NCI-H2107 (cell line): Measurements from ENCODE around the gene ZNF524.
"Not testable (repeated sequence)": the region's sequence is repeated elsewhere in the genome, so short reads cannot be mapped to it uniquely, and the experiment has no call there.

ENCODE experiments used
- DNase-seq: peaks from one replicate; lab custom pipeline; 2025; lab: John Stamatoyannopoulos, UW

Gene ZNF524

DNA sequence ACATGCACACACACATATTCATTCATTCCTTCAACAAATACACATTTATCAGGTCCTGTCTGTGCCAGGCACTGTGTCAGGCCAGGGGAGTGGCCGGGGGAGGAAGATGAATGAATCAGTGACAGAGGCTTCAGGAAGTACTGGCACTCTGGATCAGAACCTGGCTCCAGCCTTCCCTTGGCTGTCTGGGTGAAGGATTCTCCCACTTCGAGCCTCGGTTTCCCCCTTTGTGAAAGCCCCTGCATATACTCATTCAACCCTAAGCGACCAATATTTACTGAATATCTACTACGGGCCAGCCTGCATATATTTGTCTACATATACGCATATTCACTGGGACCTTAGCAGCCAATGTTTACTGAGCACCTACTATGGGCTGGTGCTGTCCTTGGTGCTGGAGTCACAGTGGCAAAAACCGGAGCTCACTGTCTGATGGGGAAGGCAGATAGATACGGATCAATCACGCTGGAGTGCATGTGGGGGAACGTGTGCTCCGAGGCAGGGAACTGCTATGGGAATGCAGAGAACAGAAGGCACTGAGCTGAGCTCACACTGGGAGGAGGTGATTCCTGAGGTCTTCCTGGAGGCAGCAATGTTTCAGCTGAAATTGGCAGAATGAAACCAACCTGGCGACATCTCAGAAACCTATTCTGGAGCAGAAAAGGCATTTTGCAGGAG, 18.8 kb upstream of the ZNF524 start:
- no peak for DNase-seq

GRCh38 chr19:55581823-55582223, 18.3 kb upstream of the ZNF524 start:
- DNase-seq, result no peak

DNA sequence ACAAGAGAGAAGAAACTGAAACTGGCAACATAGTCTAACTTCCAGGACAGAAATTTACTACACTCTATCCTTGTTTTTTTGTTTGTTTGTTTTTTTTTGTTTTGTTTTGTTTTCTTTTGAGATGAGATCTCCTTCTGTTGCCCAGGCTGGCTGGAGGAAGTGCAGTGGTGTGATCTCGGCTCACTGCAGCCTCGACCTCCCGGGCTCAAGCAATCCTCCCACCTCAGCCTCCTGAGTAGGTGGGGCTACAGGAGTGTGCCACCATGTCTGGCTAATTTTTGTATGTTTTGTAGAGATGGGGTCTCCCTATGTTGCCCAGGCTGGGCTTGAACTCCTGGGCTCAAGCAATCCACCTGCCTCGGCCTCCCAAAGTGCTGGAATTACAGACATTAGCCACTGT, 17.8 kb upstream of the ZNF524 start:
- not testable (repeated sequence) for DNase-seq

- DNase-seq, result not testable (repeated sequence)
Measured at GRCh38 chr19:55583897-55584296, 16.2 kb upstream of the ZNF524 start.

DNA sequence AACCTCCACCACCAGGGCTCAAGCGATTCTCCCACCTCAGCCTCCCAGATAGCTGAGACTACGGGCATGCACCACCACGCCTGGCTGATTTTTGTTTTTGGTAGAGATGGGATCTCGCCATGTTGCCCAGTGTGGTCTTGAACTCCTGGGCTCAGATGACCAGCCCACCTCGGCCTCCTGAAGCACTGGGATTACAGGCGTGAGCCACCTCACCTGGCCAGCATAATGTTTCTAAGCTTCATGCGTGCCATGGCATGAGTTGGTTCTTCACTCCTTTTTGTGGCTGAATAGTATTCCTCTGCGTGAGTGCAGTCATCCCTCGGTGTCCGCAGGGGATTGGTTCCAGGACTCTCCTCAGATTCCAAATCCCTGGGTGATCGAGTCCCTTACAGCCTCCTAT, 15.2 kb upstream of the ZNF524 start:
- no peak for DNase-seq

DNA sequence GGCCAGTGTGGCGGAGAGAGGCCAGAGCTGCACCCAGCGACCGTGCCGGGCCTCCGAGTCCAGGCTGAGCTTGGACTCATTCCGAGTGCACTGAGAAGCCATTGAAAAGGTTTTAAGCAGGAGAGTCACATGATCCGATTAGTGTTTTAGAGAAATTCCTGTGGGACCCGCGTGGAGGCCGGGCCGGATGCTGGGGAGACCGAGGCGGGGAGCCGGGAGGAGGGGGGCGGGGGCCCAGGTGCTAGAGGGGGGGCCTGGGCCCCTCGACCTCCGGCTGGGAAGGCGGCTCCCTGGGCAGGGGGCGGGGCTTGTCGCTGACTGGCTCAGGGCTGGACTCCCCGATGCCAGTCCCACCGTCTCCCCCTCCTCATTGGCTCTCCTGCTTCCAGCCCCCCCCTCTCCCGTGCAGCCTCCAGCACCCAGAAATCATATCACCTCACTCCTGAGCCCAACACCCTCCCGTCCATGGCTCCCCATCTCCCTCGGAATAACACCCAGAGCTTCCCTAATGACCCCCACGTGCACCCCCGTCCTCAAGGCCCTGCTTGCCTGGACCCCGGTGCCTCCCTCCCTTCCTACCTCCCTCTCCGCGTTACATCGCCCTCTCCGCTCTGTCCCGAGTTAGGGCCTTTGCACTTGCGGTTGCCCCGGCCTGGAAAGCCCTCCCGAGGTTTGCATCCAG, 14.3 kb upstream of the ZNF524 start:
- peak; percentile 63 for DNase-seq

GRCh38 chr19:55586976-55587668, 13.0 kb upstream of the ZNF524 start:
- DNase-seq, result peak; percentile 90

DNA sequence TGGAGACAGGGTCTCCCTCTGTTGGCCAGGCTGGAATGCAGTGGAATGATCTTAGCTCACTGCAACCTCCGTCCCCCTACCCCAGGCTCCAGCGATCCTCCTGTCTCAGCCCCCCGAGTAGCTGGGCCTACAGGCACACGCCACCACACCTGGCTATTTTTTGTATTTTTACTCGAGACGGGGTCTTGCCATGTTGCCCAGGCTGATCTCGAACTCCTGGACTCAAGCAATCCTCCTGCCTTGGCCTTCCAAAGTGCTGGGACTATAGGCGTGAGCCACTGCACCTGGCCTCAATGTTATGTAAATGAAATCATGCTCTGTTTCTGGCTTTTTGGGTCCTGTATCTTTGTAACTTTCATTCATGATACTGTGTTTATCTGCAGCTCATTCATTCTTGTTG, 11.3 kb upstream of the ZNF524 start:
- no peak for DNase-seq

DNA sequence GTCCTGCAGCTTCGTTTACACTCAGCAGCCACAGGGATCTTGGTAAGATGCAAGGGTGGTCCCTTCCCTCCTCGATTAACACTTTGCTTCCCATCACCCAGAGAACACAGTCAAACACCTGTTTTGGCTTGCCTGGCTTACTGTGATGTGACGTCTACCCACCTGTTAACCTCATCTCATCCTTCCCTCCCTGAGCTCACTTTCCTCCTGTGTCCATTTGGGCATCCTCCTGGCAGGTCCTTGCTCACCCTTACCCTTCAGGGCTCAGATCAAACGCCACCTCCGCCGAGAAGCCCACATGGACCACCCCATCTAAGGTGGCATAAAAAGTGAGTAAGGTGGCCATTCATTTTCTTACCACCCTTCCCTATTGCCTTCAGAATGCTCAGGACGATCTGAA, 10.0 kb upstream of the ZNF524 start:
- no peak for DNase-seq

DNA sequence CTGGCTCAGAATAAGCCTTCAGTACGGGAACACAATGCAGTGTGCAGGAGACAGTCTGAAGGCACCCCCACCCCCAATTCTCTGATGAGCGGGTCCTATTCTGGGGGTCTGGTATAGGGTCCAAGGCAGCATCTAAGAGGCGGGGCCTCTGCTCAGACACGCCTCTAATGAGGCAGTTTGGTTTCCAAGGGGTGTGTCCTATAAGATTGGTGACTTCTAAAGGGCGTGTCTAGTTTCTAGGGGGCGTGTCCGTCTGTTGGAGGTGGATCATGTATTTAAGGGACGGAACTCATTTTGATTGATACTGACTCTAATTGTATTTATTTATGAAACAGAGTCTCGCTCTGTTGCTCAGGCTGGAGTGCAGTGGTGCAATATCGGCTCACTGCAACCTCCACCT, 9.5 kb upstream of the ZNF524 start:
- DNase-seq, result no peak

DNA sequence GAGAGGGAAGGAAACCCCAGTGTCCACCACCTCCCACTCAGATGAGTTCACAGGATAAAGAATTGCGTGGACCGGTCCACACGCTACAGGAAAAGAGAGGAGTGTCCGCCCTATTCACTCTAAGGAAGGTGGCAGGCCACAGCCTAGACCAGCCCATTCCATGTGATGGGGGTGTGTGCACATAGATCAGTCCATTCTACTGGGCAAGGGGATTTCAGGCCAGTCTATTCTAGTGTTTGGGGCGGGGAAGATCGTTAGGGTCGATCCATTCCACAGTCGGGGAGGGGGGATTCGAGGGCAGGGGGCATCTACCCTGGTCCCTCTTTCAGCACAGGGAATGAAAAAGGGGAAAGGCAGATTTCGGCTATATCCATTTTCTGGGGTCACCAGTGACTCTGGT, 8.5 kb upstream of the ZNF524 start:
- DNase-seq, result no peak

- DNase-seq, result no peak
Measured at GRCh38 chr19:55592391-55593090, 7.5 kb upstream of the ZNF524 start.

DNA sequence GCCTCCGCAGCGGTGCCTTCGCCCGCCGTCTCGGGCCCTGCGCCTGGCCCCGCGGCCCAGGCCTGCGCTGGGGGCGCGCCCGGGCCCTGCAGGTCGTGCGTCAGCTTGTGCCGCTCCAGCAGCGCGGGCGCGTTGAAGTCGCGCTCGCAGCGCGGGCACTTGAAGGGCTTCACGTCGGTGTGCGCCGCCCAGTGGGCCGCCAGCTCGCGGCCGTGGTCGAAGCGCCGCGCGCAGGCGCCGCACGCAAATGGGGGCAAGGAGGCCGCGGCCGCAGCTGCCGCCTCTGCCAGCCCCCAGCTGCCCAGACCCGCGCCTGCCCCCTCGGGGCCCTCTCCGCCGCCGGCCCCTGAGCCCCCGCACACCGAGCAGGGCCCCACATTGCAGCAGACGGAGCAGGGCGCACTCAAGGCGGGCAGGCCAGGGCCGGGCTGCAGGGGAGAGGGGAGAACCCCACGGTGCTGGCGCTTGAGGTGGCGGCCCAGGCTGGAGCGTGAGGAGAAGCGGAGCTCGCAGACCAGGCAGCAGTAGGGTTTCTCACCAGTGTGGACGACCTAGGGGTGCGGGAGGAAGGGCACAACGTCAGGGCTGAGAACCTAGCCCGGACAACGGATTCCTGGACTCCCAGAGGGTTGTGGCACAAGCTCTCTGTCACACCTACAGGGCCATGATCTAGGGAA, 6.9 kb upstream of the ZNF524 start:
- no peak for DNase-seq

DNA sequence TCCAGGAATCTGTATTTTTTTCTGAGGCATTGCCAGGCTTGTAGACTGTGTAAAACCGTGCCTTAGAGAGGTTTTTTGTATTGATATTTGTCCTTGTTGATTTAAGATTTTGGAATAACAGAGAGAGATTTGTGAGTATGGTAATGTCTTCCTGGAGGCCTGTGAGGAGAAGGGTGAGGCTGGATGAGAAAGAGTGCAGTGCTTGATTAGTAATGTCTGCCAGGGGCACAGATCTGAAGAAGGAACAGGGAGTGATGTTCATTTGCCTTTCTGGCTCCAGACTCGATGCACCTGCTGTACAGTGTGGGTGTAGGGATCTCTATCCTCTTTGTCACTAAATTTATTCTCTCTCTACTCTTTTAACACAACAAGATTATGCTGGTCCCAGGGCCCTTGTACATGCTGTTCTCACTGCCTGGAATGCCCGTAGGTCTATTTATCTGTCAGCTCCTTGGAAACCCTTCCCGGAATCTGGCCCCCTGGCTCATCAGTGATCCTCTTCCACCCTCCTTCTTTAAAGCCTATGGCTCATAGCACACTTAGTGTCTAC, 5.0 kb upstream of the ZNF524 start:
- no peak for DNase-seq

- DNase-seq, result no peak
Measured at GRCh38 chr19:55596304-55596703, 3.8 kb upstream of the ZNF524 start.

- no peak for DNase-seq
Measured at GRCh38 chr19:55597501-55597921, 2.6 kb upstream of the ZNF524 start.

DNA sequence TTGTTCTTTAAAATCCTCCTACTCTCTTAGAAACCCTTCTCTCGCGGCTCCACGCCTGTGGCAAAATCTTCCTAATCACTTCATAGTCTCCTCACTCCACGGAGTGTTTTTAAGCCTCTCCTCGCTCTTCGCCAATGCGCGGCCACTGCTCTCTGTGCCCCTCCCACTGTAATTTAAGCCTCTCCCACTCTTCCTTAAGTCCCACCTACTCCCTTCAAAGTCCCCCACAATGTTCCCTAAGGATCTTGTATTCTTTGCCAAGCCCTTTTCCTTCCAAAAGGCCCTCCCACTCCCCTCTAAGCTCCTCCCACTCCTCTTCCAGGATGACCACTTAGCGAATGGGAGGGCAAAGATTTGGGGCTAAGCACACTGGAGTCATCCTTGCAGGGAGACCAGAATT, 2.1 kb upstream of the ZNF524 start:
- DNase-seq, result no peak

- DNase-seq, result peak; percentile 73
Measured at GRCh38 chr19:55598719-55599467, 1.2 kb upstream of the ZNF524 start.

DNA sequence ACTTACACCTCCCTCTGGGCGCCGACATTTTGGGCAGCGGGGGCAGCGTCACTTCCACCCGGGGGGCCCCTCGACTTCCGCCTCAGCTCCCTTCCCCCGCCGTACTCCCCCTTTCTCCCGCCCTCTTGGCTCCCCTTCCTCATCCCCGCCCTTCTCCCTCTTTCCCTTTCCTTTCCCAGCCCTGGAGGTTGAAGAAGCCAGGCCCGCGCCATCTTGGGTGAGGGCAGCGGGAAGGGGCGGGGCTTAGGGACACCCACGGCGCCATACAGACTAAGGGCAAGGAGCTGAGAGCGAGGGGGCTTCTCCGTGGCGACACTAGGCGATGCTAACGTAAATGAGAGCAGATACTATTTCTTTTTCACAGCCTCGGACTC, 633 bp upstream of the ZNF524 start, which contains the start of gene FIZ1:
TSS of gene FIZ1 (minus strand) at position 50 of the 374 bp plus-strand sequence. CDS start 1,652 bp downstream, outside the sequence.
- peak; percentile 95 for DNase-seq

- no peak for DNase-seq
Measured at GRCh38 chr19:55600662-55601028, 557 bp downstream of the ZNF524 start.

DNA sequence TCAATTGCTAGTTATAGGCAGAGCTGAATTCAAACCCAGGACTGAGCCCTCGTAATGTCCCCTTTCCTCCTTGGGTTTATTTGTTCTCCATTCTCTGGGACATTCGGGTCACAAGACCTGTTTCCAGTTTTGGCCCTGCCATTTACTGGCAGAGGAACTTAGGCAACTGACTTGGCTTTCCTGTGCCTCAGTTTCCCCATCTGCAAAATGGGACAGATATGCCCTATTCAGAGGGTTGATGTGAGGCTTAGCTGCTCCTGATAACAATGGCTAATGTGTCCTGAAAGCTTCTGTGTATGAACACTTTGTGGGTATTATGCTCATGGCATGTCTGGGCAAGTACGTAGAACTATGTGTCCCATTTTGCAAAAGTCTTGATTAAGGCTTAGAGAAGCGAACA, 996 bp downstream of the ZNF524 start:
- no peak for DNase-seq
